Hepatocyte (in vitro differentiated cells): ENCODE measurements around the gene GRHL1. TPM values are rescaled to one million over a fixed set of nuclear protein-coding genes. Genes with fewer than 3 reads are reported as not detected.
A peak's percentile ranks its signal among the peaks of the same experiment; 100 is the strongest.

ENCODE experiments used
- DNase-seq: peaks from one replicate; pipeline ENCODE4 v3.0.0-alpha.2; 2016; ENCODE audit warnings: low spot score
- H2AFZ ChIP-seq: fragments of 200-600 bp; sonication (generic); 2 replicates; pipeline ENCODE4 v1.6.0; 2016; ENCODE audit warnings: antibody characterized with exemption, mild to moderate bottlenecking
- H3K27ac ChIP-seq: fragments of 200-600 bp; sonication (generic); 2 replicates; pipeline ENCODE4 v1.5.1; 2016; ENCODE audit warnings: mild to moderate bottlenecking
- H3K27me3 ChIP-seq: fragments of 200-600 bp; sonication (generic); 2 replicates; pipeline ENCODE4 v1.6.1; 2016
- H3K36me3 ChIP-seq: fragments of 200-600 bp; sonication (generic); replicated peaks from 2 replicates; pipeline ENCODE4 v1.5.1; 2016; ENCODE audit warnings: low read depth; ENCODE audit not compliant: insufficient read depth
- H3K4me1 ChIP-seq: fragments of 200-600 bp; sonication (generic); 2 replicates; pipeline ENCODE4 v1.5.1; 2016; ENCODE audit warnings: mild to moderate bottlenecking, moderate library complexity; ENCODE audit not compliant: insufficient read depth
- H3K4me2 ChIP-seq: fragments of 200-600 bp; sonication (generic); 2 replicates; pipeline ENCODE4 v1.6.0; 2016
- H3K4me3 ChIP-seq: fragments of 200-600 bp; sonication (generic); 2 replicates; pipeline ENCODE4 v1.5.1; 2016; ENCODE audit warnings: mild to moderate bottlenecking
- H3K79me2 ChIP-seq: fragments of 200-600 bp; sonication (generic); 2 replicates; pipeline ENCODE4 v1.6.0; 2017; ENCODE audit warnings: mild to moderate bottlenecking
- H3K9me2 ChIP-seq: fragments of 200-600 bp; sonication (generic); replicated peaks from 2 replicates; pipeline ENCODE4 v1.6.0; 2017; ENCODE audit warnings: mild to moderate bottlenecking; ENCODE audit not compliant: insufficient read depth
- H3K9me3 ChIP-seq: fragments of 200-600 bp; sonication (generic); 2 replicates; pipeline ENCODE4 v1.5.1; 2016; ENCODE audit warnings: low read depth, mild to moderate bottlenecking
- H4K20me1 ChIP-seq: fragments of 200-600 bp; sonication (generic); 2 replicates; pipeline ENCODE4 v1.6.0; 2016; ENCODE audit warnings: mild to moderate bottlenecking; ENCODE audit not compliant: insufficient read depth, poor library complexity, severe bottlenecking
- CTCF ChIP-seq: fragments of 200-600 bp; sonication (generic); IDR thresholded peaks from 2 replicates; pipeline ENCODE4 v1.5.1; 2016; ENCODE audit warnings: antibody characterized with exemption, mild to moderate bottlenecking; ENCODE audit not compliant: poor library complexity
- EZH2 ChIP-seq: fragments of 200-600 bp; sonication (generic); IDR thresholded peaks from 2 replicates; pipeline ENCODE4 v1.6.1; 2016; ENCODE audit warnings: antibody characterized with exemption, mild to moderate bottlenecking, borderline replicate concordance
- EZH2phosphoT487 ChIP-seq: fragments of 200-600 bp; sonication (generic); IDR thresholded peaks from one replicate; pipeline ENCODE4 v1.6.1; 2018; ENCODE audit warnings: antibody characterized with exemption, mild to moderate bottlenecking, low read depth, moderate library complexity; ENCODE audit not compliant: unreplicated experiment, severe bottlenecking
- WGBS: methylation state at CpG from one replicate; pipeline ENCODE4 v1.1.6; 2016; ENCODE audit warnings: low lambda C conversion rate; ENCODE audit errors: missing lambda C conversion rate; 5-methylcytosine and 5-hydroxymethylcytosine counted together
- polyA plus RNA-seq: library from polyadenylated mRNA; unstranded; fragments of >200 nt; fragmentation: Nextera tagmentation; extraction: Ambion mirVana; gene quantifications from 2 replicates; pipeline ENCODE4 v1.2.1, GENCODE V29; 2016
- total RNA-seq: library from RNA; depleted of rRNA; stranded (reverse); fragments of >200 nt; gene quantifications from 2 replicates; pipeline ENCODE4 v1.2.3, GENCODE V29; 2014

GRHL1 gene
- total and polyA plus RNA-seq, 2 experiments from 2014 or later: 4.0 to 10.9 TPM

DNA sequence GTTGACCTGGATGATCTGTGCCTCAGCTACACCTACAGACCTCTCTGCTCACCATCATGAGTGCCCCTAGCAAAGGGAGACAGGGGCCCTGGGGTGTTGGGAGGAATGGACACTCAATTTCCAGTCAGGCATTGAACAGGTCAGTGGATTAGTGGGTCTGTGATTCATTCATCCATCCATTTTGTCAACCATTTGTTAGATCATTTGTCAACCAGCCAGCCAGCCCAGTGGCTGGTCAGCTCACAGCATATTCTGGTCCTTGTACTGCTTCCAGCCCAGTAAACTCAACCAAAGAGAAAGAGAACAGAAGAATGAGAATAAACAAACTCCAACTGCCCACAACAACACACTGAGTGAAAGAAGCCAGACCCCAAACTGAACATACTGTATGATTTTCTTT is 87.2 kb downstream of the GRHL1 start:
- Histone ChIP-seq H3K9me3 (no peaks in the 10 kb centered on the region), H4K20me1 (no peaks in the 10 kb centered on the region), H3K4me2 (no peak overlapping the region), H3K4me1 (peaks cover 9% of the 10 kb centered on the region), H3K9me2 (no peaks in the 10 kb centered on the region), H3K27ac (no peak overlapping the region), H3K27me3 (no peaks in the 10 kb centered on the region), H3K4me3 (no peak overlapping the region), H3K36me3 (no peaks in the 10 kb centered on the region), H3K79me2 (no peaks in the 10 kb centered on the region), H2AFZ (no peak overlapping the region)
- DNase-seq: no peak
- TF ChIP-seq CTCF (no peak), EZH2phosphoT487 (no peak), EZH2 (no peak)

DNA sequence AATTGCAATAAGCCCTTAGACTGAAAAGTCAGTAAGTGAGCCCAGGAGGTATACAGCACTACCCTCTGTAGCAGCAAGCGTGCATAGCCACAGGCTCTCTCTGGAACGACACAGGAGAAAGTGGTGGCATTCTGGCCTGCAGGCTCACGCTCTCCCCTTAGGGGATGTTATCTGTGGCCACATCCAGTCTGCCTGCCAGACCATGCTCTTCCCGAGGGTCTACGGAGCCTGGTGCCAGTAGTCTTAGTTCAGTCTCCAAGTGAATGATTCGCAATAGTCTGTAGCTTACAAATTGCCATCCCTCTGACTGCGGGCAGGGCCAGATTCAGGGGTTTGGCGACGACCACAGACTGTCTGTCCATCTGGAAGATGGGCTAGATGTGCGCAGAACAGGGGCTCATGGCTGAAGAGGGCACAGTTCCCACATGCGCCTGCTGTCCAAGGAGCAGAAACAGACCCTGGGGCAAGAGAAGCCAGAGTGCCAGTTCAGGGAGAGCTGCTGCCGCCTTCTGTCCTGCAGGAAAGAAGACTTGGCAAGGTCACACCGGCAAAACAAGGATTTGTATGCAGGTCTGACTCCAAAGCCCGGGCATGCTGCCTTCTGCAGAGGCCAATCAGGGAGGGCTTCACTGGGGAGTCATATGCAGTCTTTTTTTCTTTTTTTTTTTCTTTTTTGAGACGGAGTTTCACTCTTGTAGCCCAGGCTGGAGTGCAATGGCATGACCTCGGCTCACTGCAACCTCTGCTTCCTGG is 88.3 kb downstream of the GRHL1 start:
- TF ChIP-seq EZH2 (no peak), EZH2phosphoT487 (no peak), CTCF (no peak)
- Histone ChIP-seq H3K4me1 (peaks cover 14% of the 10 kb centered on the region), H4K20me1 (peaks cover 2% of the 10 kb centered on the region), H3K27ac (no peak overlapping the region), H3K9me2 (no peaks in the 10 kb centered on the region), H2AFZ (no peak overlapping the region), H3K9me3 (no peaks in the 10 kb centered on the region), H3K27me3 (no peaks in the 10 kb centered on the region), H3K4me3 (no peak overlapping the region), H3K79me2 (peaks cover 7% of the 10 kb centered on the region), H3K36me3 (no peaks in the 10 kb centered on the region), H3K4me2 (no peak overlapping the region)
- DNase-seq: no peak
- 85% methylated on average over 16 of the region's 16 CpGs for WGBS

DNA sequence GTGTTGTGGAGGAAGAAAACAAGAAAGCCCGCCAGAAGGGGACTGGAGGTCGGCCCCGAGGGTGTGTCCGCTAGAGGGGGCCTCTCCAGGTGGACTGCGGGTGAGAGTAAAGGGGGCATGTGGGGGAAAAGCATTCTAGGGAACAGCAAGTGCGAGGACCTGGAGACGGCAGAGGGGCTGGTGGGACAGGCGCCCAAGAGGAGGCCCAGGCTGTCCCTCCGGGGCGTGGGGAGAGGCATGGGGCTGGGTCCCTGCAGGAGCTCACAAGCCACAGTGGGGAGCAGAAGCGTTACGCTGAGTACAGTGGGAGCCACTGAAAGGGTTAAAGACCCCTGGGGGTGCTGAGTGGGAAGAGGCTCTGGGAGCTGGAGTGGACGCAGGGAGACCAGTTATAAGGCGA is 90.2 kb downstream of the GRHL1 start:
- Histone ChIP-seq H3K4me1 (peaks cover 14% of the 10 kb centered on the region), H3K4me2 (peak overlapping the region; percentile 84), H3K4me3 (no peak overlapping the region), H3K79me2 (peaks cover 7% of the 10 kb centered on the region), H3K27me3 (no peaks in the 10 kb centered on the region), H3K9me3 (no peaks in the 10 kb centered on the region), H3K9me2 (no peaks in the 10 kb centered on the region), H4K20me1 (peaks cover 4% of the 10 kb centered on the region), H3K27ac (no peak overlapping the region), H2AFZ (no peak overlapping the region), H3K36me3 (no peaks in the 10 kb centered on the region)
- TF ChIP-seq CTCF (no peak), EZH2 (no peak), EZH2phosphoT487 (no peak)
- DNase-seq: no peak
- 93% methylated on average over 13 of the region's 14 CpGs for WGBS
